K562 treated with DMSO at 1 percent for 24 hours (cell line): ENCODE measurements around the gene MMS19. TPM values are rescaled to one million over a fixed set of nuclear protein-coding genes. Genes with fewer than 3 reads are reported as not detected.

ENCODE experiments used
- total RNA-seq: library from RNA; unstranded; fragments of 300-600 nt; gene quantifications from 2 replicates; pipeline ENCODE4 v1.2.3, GENCODE V29; 2022; ENCODE audit warnings: low read depth; ENCODE audit not compliant: insufficient read depth

Gene MMS19
- 34.9 and 37.1 TPM in 2 replicates for total RNA-seq

GRCh38 chr10:97498076-97498840, at the start of gene MMS19:
Gene MMS19 (minus strand): TSS chr10:97498422. CDS start chr10:97498384, 38 bp downstream.

GRCh38 chr10:97498841-97499560, 779 bp upstream of the MMS19 start, which contains the start of gene UBTD1:
Gene UBTD1 (plus strand): TSS chr10:97498924. CDS start chr10:97499204, 280 bp downstream.

GRCh38 chr10:97445722-97446639, 52.2 kb downstream of the MMS19 start, which contains the start of the genes EXOSC1 and ZDHHC16:
Gene EXOSC1 (minus strand): TSS chr10:97446006. CDS start chr10:97445985, 21 bp downstream.
Gene ZDHHC16 (plus strand): TSS chr10:97446175. CDS start chr10:97451676, 5,501 bp downstream.

GRCh38 chr10:97425964-97426775, 72.1 kb downstream of the MMS19 start, which contains the start of gene PGAM1:
Gene PGAM1 (plus strand): TSS chr10:97426191. CDS start chr10:97426308, 117 bp downstream.

Other genes starting within 250 kb of the MMS19 start
- 13.9 and 14.5 TPM in 2 replicates for gene ARHGAP19, start 205.8 kb downstream of the MMS19 start, total RNA-seq
- 7.0 and 7.8 TPM in 2 replicates for gene FRAT1, start 179.2 kb downstream of the MMS19 start, total RNA-seq
- gene FRAT2, start 163.7 kb downstream of the MMS19 start, total RNA-seq: 26.4 and 27.1 TPM in 2 replicates
- 11.3 and 12.1 TPM in 2 replicates for gene RRP12, start 97.1 kb downstream of the MMS19 start, total RNA-seq
- 193 and 195 TPM in 2 replicates for gene PGAM1, start 72.2 kb downstream of the MMS19 start, total RNA-seq
- gene EXOSC1, start 52.4 kb downstream of the MMS19 start, total RNA-seq: 54.5 and 59.9 TPM in 2 replicates
- gene ZDHHC16, start 52.2 kb downstream of the MMS19 start, total RNA-seq: 23.4 and 23.9 TPM in 2 replicates
- gene UBTD1, start 502 bp upstream of the MMS19 start, total RNA-seq: 10.2 and 10.6 TPM in 2 replicates
- not detected in 2 replicates for gene ANKRD2, start 74.4 kb upstream of the MMS19 start, total RNA-seq
- not detected in 2 replicates for gene HOGA1, start 86.0 kb upstream of the MMS19 start, total RNA-seq
- not detected in 2 replicates for gene C10orf62, start 91.3 kb upstream of the MMS19 start, total RNA-seq
- gene MORN4, start 135.1 kb upstream of the MMS19 start, total RNA-seq: 10.2 and 13.4 TPM in 2 replicates
- gene PI4K2A, start 142.2 kb upstream of the MMS19 start, total RNA-seq: 27.1 and 28.2 TPM in 2 replicates
- gene AVPI1, start 188.8 kb upstream of the MMS19 start, total RNA-seq: 14.2 and 15.3 TPM in 2 replicates
- gene MARVELD1, start 215.3 kb upstream of the MMS19 start, total RNA-seq: 8.5 TPM in 2 replicates
- gene ZFYVE27, start 238.7 kb upstream of the MMS19 start, total RNA-seq: 20.8 and 22.8 TPM in 2 replicates